Endothelial cell (in vitro differentiated cells): ENCODE measurements around the gene PODNL1. TPM values are rescaled to one million over a fixed set of nuclear protein-coding genes. Genes with fewer than 3 reads are reported as not detected.

ENCODE experiments used
- DNase-seq: peaks from one replicate; pipeline ENCODE4 v3.0.0; 2021; ENCODE audit warnings: low spot score
- H3K27ac Mint-ChIP-seq: one replicate; pipeline ENCODE4 v1.8.0; 2021; ENCODE audit warnings: mixed read lengths, inconsistent platforms; ENCODE audit not compliant: unreplicated experiment
- H3K27me3 Mint-ChIP-seq: one replicate; pipeline ENCODE4 v1.8.0; 2021; ENCODE audit warnings: mild to moderate bottlenecking, moderate library complexity, mixed read lengths, inconsistent platforms; ENCODE audit not compliant: unreplicated experiment
- H3K36me3 Mint-ChIP-seq: one replicate; pipeline ENCODE4 v1.8.0; 2021; ENCODE audit warnings: mild to moderate bottlenecking, low read depth, mixed read lengths, inconsistent platforms; ENCODE audit not compliant: unreplicated experiment
- H3K4me1 Mint-ChIP-seq: one replicate; pipeline ENCODE4 v1.8.0; 2021; ENCODE audit warnings: mild to moderate bottlenecking, mixed read lengths, inconsistent platforms; ENCODE audit not compliant: unreplicated experiment
- H3K4me3 Mint-ChIP-seq: one replicate; pipeline ENCODE4 v1.8.0; 2021; ENCODE audit warnings: mild to moderate bottlenecking, mixed read lengths, inconsistent platforms; ENCODE audit not compliant: unreplicated experiment
- H3K9me3 Mint-ChIP-seq: one replicate; pipeline ENCODE4 v1.8.0; 2021; ENCODE audit warnings: mixed read lengths, inconsistent platforms; ENCODE audit not compliant: unreplicated experiment
- CTCF ChIP-seq: fragments of 200-600 bp; sonication (generic); IDR thresholded peaks from one replicate; pipeline ENCODE4 v1.5.0; 2021; ENCODE audit warnings: antibody characterized with exemption; ENCODE audit not compliant: unreplicated experiment
- total RNA-seq: library from RNA; stranded (reverse); fragmentation: NEBNext Ultra II Directional; extraction: Animal tissue kit (Norgen Biotek cat#: 25700); gene quantifications from one replicate; pipeline ENCODE4 v1.2.1, GENCODE V29; 2021; ENCODE audit not compliant: unreplicated experiment

Gene PODNL1
- total RNA-seq, 1 donor from 2014 or later, result not detected

GRCh38 chr19:13896227-13896626, 42.0 kb downstream of the PODNL1 start:
- no peaks in the 10 kb centered on the region for H3K27me3 Mint-ChIP-seq
- no peaks in the 10 kb centered on the region for H3K9me3 Mint-ChIP-seq
- no peak for TF ChIP-seq CTCF
- H3K36me3 Mint-ChIP-seq, result no peaks in the 10 kb centered on the region
- no peak overlapping the region for H3K27ac Mint-ChIP-seq
- H3K4me3 Mint-ChIP-seq, result no peak overlapping the region
- no peak for DNase-seq
- no peaks in the 10 kb centered on the region for H3K4me1 Mint-ChIP-seq

- no peaks in the 10 kb centered on the region for H3K27me3 Mint-ChIP-seq
These were observed 43.7 kb downstream of the PODNL1 start for GRCh38 chr19:13894552-13894951.

GRCh38 chr19:13892870-13893269, 45.3 kb downstream of the PODNL1 start:
- no peak for TF ChIP-seq CTCF

More at GRCh38 chr19:13894552-13894951, 43.7 kb downstream of the PODNL1 start:
- no peaks in the 10 kb centered on the region for H3K36me3 Mint-ChIP-seq
- H3K27ac Mint-ChIP-seq, result no peak overlapping the region
- no peak overlapping the region for H3K4me3 Mint-ChIP-seq
- no peaks in the 10 kb centered on the region for H3K9me3 Mint-ChIP-seq
- DNase-seq, result no peak
- no peaks in the 10 kb centered on the region for H3K4me1 Mint-ChIP-seq
- TF ChIP-seq CTCF, result no peak

GRCh38 chr19:13890136-13890535, 48.1 kb downstream of the PODNL1 start:
- Mint-ChIP-seq H3K36me3 (no peaks in the 10 kb centered on the region), H3K4me3 (no peak overlapping the region), H3K4me1 (no peaks in the 10 kb centered on the region), H3K27me3 (no peaks in the 10 kb centered on the region), H3K9me3 (no peaks in the 10 kb centered on the region), H3K27ac (no peak overlapping the region)
- no peak for TF ChIP-seq CTCF
- no peak for DNase-seq

More at GRCh38 chr19:13892870-13893269, 45.3 kb downstream of the PODNL1 start:
- no peaks in the 10 kb centered on the region for H3K27me3 Mint-ChIP-seq
- no peak overlapping the region for H3K27ac Mint-ChIP-seq
- H3K36me3 Mint-ChIP-seq, result no peaks in the 10 kb centered on the region
- no peak overlapping the region for H3K4me3 Mint-ChIP-seq
- H3K4me1 Mint-ChIP-seq, result no peaks in the 10 kb centered on the region
- DNase-seq, result no peak
- no peaks in the 10 kb centered on the region for H3K9me3 Mint-ChIP-seq

- no peak for TF ChIP-seq CTCF
- no peak overlapping the region for H3K4me3 Mint-ChIP-seq
- no peak for DNase-seq
- no peaks in the 10 kb centered on the region for H3K9me3 Mint-ChIP-seq
- no peaks in the 10 kb centered on the region for H3K4me1 Mint-ChIP-seq
- H3K27me3 Mint-ChIP-seq, result peaks cover 4% of the 10 kb centered on the region
- no peaks in the 10 kb centered on the region for H3K36me3 Mint-ChIP-seq
- no peak overlapping the region for H3K27ac Mint-ChIP-seq
These were observed 49.9 kb downstream of the PODNL1 start for GRCh38 chr19:13888281-13888680.
